Muscle layer of colon (tissue), 2 donors: ENCODE measurements around the gene XIRP2.

Experiments used
- H3K27ac ChIP-seq: one replicate; pipeline ENCODE4 v1.7.0; 2013; ENCODE audit warnings: low read depth, mild to moderate bottlenecking, low read length, moderate library complexity
- H3K27me3 ChIP-seq, 2 donors: one replicate each; pipeline ENCODE4 v1.7.0; 2013; ENCODE audit warnings: low read length in 2 of 2, mild to moderate bottlenecking in 2 of 2; ENCODE audit not compliant: insufficient read depth in 2 of 2, control insufficient read depth in 1 of 2
- H3K36me3 ChIP-seq: one replicate; pipeline ENCODE4 v1.7.0; 2013; ENCODE audit warnings: mild to moderate bottlenecking, low read length; ENCODE audit not compliant: insufficient read depth
- H3K4me1 ChIP-seq: one replicate; pipeline ENCODE4 v1.7.0; 2013; ENCODE audit warnings: mild to moderate bottlenecking, low read length; ENCODE audit not compliant: insufficient read depth
- H3K4me3 ChIP-seq, 2 donors: one replicate each; pipeline ENCODE4 v1.7.0; 2013; ENCODE audit warnings: low read length in 2 of 2, low read depth in 1 of 2, mild to moderate bottlenecking in 1 of 2, moderate library complexity in 1 of 2
- H3K9ac ChIP-seq: one replicate; pipeline ENCODE4 v1.7.0; 2013; ENCODE audit warnings: low read length
- H3K9me3 ChIP-seq: one replicate; pipeline ENCODE4 v1.7.0; 2013; ENCODE audit warnings: mild to moderate bottlenecking, low read length
- donor health status: abdominal sarcoma.
- donor health status: Adenocarcinoma of cecum.

Gene XIRP2

DNA sequence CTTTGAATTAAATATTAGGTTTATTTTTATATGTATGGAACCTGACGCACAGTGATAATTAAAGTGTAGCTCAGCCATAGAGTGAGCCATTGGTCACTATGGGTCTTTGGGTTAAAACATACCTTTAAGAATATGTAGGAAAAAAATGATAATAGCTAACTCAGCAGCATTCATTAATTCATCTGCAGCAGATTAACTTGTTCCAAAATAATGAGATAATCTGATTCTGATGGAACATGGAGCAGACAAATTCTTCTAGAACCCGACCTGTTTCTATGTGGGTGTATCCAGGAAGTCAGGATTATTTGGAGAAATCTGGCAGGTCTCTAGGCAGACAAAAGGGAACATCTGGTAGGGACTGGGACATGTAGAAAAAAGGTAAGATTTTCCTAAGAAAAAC lies at the start of gene XIRP2:
XIRP2 (plus strand) TSS at position 301 of the 400 bp plus-strand sequence. CDS start 15,003 bp downstream, outside the sequence.
- Histone ChIP-seq H3K4me3 (no peak within 1 kb of the TSS), H3K4me1 (no peaks in the 10 kb centered on the region), H3K9me3 (no peaks in the 10 kb centered on the region), H3K27ac (no peak within 1 kb of the TSS), H3K9ac (no peak within 1 kb of the TSS), H3K36me3 (no peaks in the 10 kb centered on the region), H3K27me3 (no peaks in the 10 kb centered on the region)

DNA sequence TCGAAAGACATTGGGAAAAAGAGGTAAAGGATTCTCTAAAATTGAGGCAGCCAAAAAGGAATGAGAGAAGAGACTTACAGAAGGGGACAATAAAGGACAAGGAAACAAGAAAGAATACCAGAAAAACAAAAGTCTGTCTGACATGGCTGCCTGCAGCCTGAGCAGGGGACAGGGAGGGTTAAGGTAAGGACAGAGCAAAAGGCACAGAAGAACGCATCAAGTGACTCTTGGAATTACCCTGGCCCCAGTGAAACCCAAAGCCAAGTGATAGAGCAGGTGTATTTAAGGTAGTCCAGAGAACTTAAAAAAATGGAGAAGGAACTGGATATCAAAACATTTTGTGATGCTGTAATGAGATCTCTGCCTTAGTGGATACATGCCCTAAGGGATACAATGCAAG lies 47.1 kb upstream of the XIRP2 start:
- Histone ChIP-seq H3K27ac (no peak overlapping the region), H3K9ac (no peak overlapping the region), H3K36me3 (no peaks in the 10 kb centered on the region), H3K27me3 (no peaks in the 10 kb centered on the region), H3K9me3 (no peaks in the 10 kb centered on the region), H3K4me3 (no peak overlapping the region), H3K4me1 (no peaks in the 10 kb centered on the region)

- Histone ChIP-seq H3K9me3 (no peaks in the 10 kb centered on the region), H3K4me1 (no peaks in the 10 kb centered on the region), H3K27me3 (no peaks in the 10 kb centered on the region), H3K4me3 (no peak overlapping the region), H3K27ac (no peak overlapping the region), H3K9ac (no peak overlapping the region), H3K36me3 (no peaks in the 10 kb centered on the region)
Observed at GRCh38 chr2:166841679-166842078, 46.6 kb upstream of the XIRP2 start.

DNA sequence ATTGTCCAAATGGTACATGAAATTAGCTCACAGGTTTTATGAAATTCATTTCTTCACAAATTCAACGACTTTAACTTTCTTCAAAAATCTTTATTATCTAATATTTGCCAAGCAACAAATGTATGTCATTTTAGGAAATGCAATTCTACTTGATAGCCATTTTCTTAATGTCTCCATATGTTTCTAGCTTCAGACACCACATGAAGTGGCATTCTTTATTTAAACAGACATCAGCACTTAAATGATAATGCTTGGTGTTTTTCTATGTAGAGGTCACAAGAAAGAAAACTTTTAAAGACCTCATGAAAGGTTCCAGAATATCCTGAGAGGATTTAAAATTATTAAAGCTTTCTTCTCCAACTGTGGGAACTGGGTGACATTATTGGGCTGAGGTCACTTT lies 44.2 kb upstream of the XIRP2 start:
- Histone ChIP-seq H3K4me3 (no peak overlapping the region), H3K4me1 (no peaks in the 10 kb centered on the region), H3K27me3 (no peaks in the 10 kb centered on the region), H3K36me3 (no peaks in the 10 kb centered on the region), H3K9ac (no peak overlapping the region), H3K9me3 (no peaks in the 10 kb centered on the region), H3K27ac (no peak overlapping the region)

DNA sequence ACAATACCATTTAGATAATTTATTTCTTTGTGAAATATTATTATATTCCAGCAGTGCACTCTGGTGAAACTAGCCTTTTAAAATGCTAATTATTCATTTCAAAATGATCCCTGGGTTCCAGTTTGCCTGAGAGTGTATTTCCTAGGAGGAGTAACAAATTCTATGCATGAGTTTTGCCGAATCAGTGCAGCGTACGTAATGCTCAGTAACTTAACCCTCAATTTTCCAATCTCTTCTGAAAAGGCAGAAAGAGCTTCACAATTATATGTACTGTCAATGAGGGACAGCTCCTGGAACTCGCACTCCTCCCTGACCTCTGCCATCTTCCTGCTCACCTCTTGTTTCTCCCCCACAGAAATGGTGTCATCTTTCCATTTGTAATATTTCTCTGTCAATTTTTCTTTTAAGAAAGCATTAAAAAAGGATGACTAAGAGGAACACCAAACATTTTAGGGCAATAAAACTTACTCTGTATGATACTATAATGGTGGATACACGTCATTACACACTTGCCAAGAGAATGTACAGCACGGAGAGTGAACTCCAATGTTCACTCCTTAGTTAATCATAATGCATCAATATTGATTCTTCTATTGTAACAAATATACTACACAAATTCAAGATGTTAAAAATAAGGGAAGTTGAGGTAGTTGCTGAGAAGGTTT lies 25.7 kb upstream of the XIRP2 start:
- Histone ChIP-seq H3K4me1 (no peaks in the 10 kb centered on the region), H3K27ac (no peak overlapping the region), H3K27me3 (no peaks in the 10 kb centered on the region), H3K9ac (no peak overlapping the region), H3K9me3 (no peaks in the 10 kb centered on the region), H3K36me3 (no peaks in the 10 kb centered on the region), H3K4me3 (no peak overlapping the region)

GRCh38 chr2:166867874-166868514 lies 20.3 kb upstream of the XIRP2 start:
- Histone ChIP-seq H3K27ac (no peak overlapping the region), H3K36me3 (no peaks in the 10 kb centered on the region), H3K9ac (no peak overlapping the region), H3K27me3 (no peaks in the 10 kb centered on the region), H3K4me1 (no peaks in the 10 kb centered on the region), H3K4me3 (no peak overlapping the region), H3K9me3 (no peaks in the 10 kb centered on the region)

GRCh38 chr2:166870346-166870745 lies 17.9 kb upstream of the XIRP2 start:
- Histone ChIP-seq H3K27me3 (no peaks in the 10 kb centered on the region), H3K36me3 (no peaks in the 10 kb centered on the region), H3K9ac (no peak overlapping the region), H3K27ac (no peak overlapping the region), H3K9me3 (no peaks in the 10 kb centered on the region), H3K4me3 (no peak overlapping the region), H3K4me1 (no peaks in the 10 kb centered on the region)

GRCh38 chr2:166881177-166881576 lies 7.1 kb upstream of the XIRP2 start:
- Histone ChIP-seq H3K4me3 (no peak overlapping the region), H3K27ac (no peak overlapping the region), H3K4me1 (no peaks in the 10 kb centered on the region), H3K36me3 (no peaks in the 10 kb centered on the region), H3K9ac (no peak overlapping the region), H3K9me3 (no peaks in the 10 kb centered on the region), H3K27me3 (no peaks in the 10 kb centered on the region)

GRCh38 chr2:166882851-166883250 lies 5.4 kb upstream of the XIRP2 start:
- Histone ChIP-seq H3K27me3 (no peaks in the 10 kb centered on the region), H3K9ac (no peak overlapping the region), H3K9me3 (no peaks in the 10 kb centered on the region), H3K36me3 (no peaks in the 10 kb centered on the region), H3K4me1 (no peaks in the 10 kb centered on the region), H3K27ac (no peak overlapping the region), H3K4me3 (no peak overlapping the region)

GRCh38 chr2:166891727-166892126 lies 3.4 kb downstream of the XIRP2 start:
- H3K4me1 ChIP-seq: no peaks in the 10 kb centered on the region
- H3K27me3 ChIP-seq: no peaks in the 10 kb centered on the region
- H3K27ac ChIP-seq: no peak overlapping the region
- no peaks in the 10 kb centered on the region for H3K9me3 ChIP-seq
- no peaks in the 10 kb centered on the region for H3K36me3 ChIP-seq
- no peak overlapping the region for H3K4me3 ChIP-seq
- H3K9ac ChIP-seq: no peak overlapping the region

DNA sequence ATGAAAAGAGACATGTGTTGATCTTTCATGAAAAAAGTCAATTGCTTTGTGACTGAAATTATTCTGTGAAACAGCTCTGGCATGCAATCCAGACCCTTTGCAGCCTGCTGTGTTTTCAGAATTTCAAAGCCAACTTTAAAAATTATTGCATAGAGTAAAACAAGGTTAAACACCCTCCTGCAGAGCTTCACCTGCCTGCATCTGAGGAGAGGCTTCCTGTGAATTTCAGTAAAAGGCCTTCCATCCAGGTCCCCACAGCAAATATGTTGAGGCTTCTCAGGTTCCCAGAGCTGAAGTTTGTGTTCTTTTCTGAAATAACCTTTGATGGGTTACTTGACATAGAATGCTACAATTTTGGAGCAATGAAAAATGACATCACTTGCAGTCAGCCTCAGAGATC lies 4.1 kb downstream of the XIRP2 start:
- Histone ChIP-seq H3K27ac (no peak overlapping the region), H3K4me3 (no peak overlapping the region), H3K9ac (no peak overlapping the region), H3K9me3 (no peaks in the 10 kb centered on the region), H3K27me3 (no peaks in the 10 kb centered on the region), H3K36me3 (no peaks in the 10 kb centered on the region), H3K4me1 (no peaks in the 10 kb centered on the region)

GRCh38 chr2:166895243-166895642 lies 7.0 kb downstream of the XIRP2 start:
- no peaks in the 10 kb centered on the region for H3K36me3 ChIP-seq
- H3K4me3 ChIP-seq: no peak overlapping the region
- H3K4me1 ChIP-seq: no peaks in the 10 kb centered on the region
- no peaks in the 10 kb centered on the region for H3K27me3 ChIP-seq
- H3K9me3 ChIP-seq: no peaks in the 10 kb centered on the region
- H3K27ac ChIP-seq: no peak overlapping the region
- no peak overlapping the region for H3K9ac ChIP-seq
